Uterus (tissue), 4 donors: Measurements from ENCODE around the gene CCDC141. TPM values are rescaled to one million over a fixed set of nuclear protein-coding genes. Genes with fewer than 3 reads are reported as not detected.

Source experiments
- DNase-seq, 2 donors: peaks; one replicate each; pipeline ENCODE4 v3.0.0-alpha.2; 2019 to 2020
- H3K27ac ChIP-seq, 2 donors: fragments of 200-600 bp; sonication (generic); 1 replicate in 1 of 2; 2 replicates in 1 of 2; pipeline ENCODE4 v1.5.1; 2016 to 2018
- H3K27me3 ChIP-seq, 2 donors: fragments of 200-600 bp; sonication (generic); one replicate each; pipeline ENCODE4 v1.5.1; 2018 to 2019; ENCODE audit warnings: control low read depth in 1 of 2
- H3K36me3 ChIP-seq, 2 donors: fragments of 200-600 bp; sonication (generic); one replicate each; pipeline ENCODE4 v1.5.1; 2019; ENCODE audit warnings: control low read depth in 1 of 2
- H3K4me1 ChIP-seq, 2 donors: fragments of 200-600 bp; sonication (generic); one replicate each; pipeline ENCODE4 v1.5.1; 2018 to 2019; ENCODE audit warnings: control low read depth in 1 of 2
- H3K4me3 ChIP-seq, 2 donors: fragments of 200-600 bp; sonication (generic); 1 replicate in 1 of 2; 2 replicates in 1 of 2; pipeline ENCODE4 v1.5.1; 2018 to 2019; ENCODE audit warnings: mild to moderate bottlenecking in 1 of 2
- H3K9me3 ChIP-seq, 2 donors: fragments of 200-600 bp; sonication (generic); one replicate each; pipeline ENCODE4 v1.5.1; 2019; ENCODE audit warnings: control low read depth in 1 of 2
- CTCF ChIP-seq, 4 experiments: fragments of 200-600 bp in 2 of 4; fragments of 450-650 bp in 2 of 4; sonication (generic) in 2 of 4; IDR thresholded peaks; one replicate each; pipeline ENCODE4 v1.5.1; 2016 to 2019; ENCODE audit warnings: antibody characterized with exemption in 4 of 4, mild to moderate bottlenecking in 2 of 4, moderate library complexity in 1 of 4
- POLR2A ChIP-seq, 2 donors: fragments of 450-650 bp; IDR thresholded peaks; one replicate each; pipeline ENCODE4 v1.6.1; 2016; ENCODE audit warnings: antibody characterized with exemption in 2 of 2, mild to moderate bottlenecking in 1 of 2, moderate library complexity in 1 of 2
- intact Hi-C: fragments of 100-400 bp; cut with DNase I; formaldehyde crosslinking; loops from one replicate; pipeline ENCODE4 v1.15.1; 2023; ENCODE audit warnings: low total_unique reads
- total RNA-seq, 4 donors: library from RNA; depleted of rRNA in 3 of 4; stranded (reverse); fragments of >200 nt in 3 of 4; gene quantifications; one replicate each; pipeline versions ENCODE4 v1.1.0 to v1.2.4, GENCODE V29; 2014 to 2023
- donor health status: DM: yes; HTN: yes; CAD: no.

CCDC141 gene
- total RNA-seq, 4 donors from 2014 or later: 0.29 to 10.2 (median 3.8) TPM

- Histone ChIP-seq H3K36me3 (no peaks in the 10 kb centered on the region), H3K27ac (no peak overlapping the region), H3K27me3 (no peaks in the 10 kb centered on the region), H3K4me1 (no peaks in the 10 kb centered on the region), H3K9me3 (no peaks in the 10 kb centered on the region), H3K4me3 (no peak overlapping the region)
- no peak for DNase-seq
- intact Hi-C loops: no loop called here
- TF ChIP-seq POLR2A (IDR thresholded peaks at IDR 0.05) (no peak), CTCF (IDR thresholded peaks at IDR 0.05) (no peak)
Observed at GRCh38 chr2:178949584-178949983, 100.4 kb downstream of the CCDC141 start.

- H3K9me3 ChIP-seq: no peaks in the 10 kb centered on the region
- DNase-seq: no peak
- no peaks in the 10 kb centered on the region for H3K4me1 ChIP-seq
- intact Hi-C loops: no loop called here
- H3K4me3 ChIP-seq: no peak overlapping the region
- H3K27me3 ChIP-seq: no peaks in the 10 kb centered on the region
- no peaks in the 10 kb centered on the region for H3K36me3 ChIP-seq
- TF ChIP-seq CTCF (IDR thresholded peaks at IDR 0.05): no peak
- H3K27ac ChIP-seq: no peak overlapping the region
Observed at GRCh38 chr2:178949151-178949550, 100.8 kb downstream of the CCDC141 start.

GRCh38 chr2:178947006-178947405, 102.9 kb downstream of the CCDC141 start:
- intact Hi-C loops: no loop called here
- Histone ChIP-seq H3K36me3 (no peaks in the 10 kb centered on the region), H3K4me3 (no peak overlapping the region), H3K27ac (no peak overlapping the region), H3K4me1 (no peaks in the 10 kb centered on the region), H3K27me3 (no peaks in the 10 kb centered on the region), H3K9me3 (no peaks in the 10 kb centered on the region)
- no peak for DNase-seq
- TF ChIP-seq CTCF (IDR thresholded peaks at IDR 0.05) (no peak), POLR2A (IDR thresholded peaks at IDR 0.05) (no peak)

GRCh38 chr2:178946494-178946893, 103.4 kb downstream of the CCDC141 start:
- Histone ChIP-seq H3K9me3 (no peaks in the 10 kb centered on the region), H3K36me3 (no peaks in the 10 kb centered on the region), H3K4me3 (no peak overlapping the region), H3K27me3 (no peaks in the 10 kb centered on the region), H3K27ac (no peak overlapping the region), H3K4me1 (no peaks in the 10 kb centered on the region)
- DNase-seq: no peak
- no peak for TF ChIP-seq CTCF (IDR thresholded peaks at IDR 0.05)
- TF ChIP-seq POLR2A (IDR thresholded peaks at IDR 0.05): no peak
- intact Hi-C loops: no loop called here

- no peak for TF ChIP-seq CTCF (IDR thresholded peaks at IDR 0.05)
- no peak for TF ChIP-seq POLR2A (IDR thresholded peaks at IDR 0.05)
- Histone ChIP-seq H3K9me3 (no peaks in the 10 kb centered on the region), H3K4me1 (no peaks in the 10 kb centered on the region)
Observed at GRCh38 chr2:178943745-178944144, 106.2 kb downstream of the CCDC141 start.

More at GRCh38 chr2:178943745-178944144, 106.2 kb downstream of the CCDC141 start:
- DNase-seq: no peak
- intact Hi-C loops: no loop called here
- no peaks in the 10 kb centered on the region for H3K27me3 ChIP-seq
- H3K36me3 ChIP-seq: no peaks in the 10 kb centered on the region
- H3K4me3 ChIP-seq: no peak overlapping the region
- H3K27ac ChIP-seq: no peak overlapping the region
